ENCODE data around the gene DVL3. TPM values are rescaled to one million over a fixed set of nuclear protein-coding genes. Genes with fewer than 3 reads are reported as not detected.

The DVL3 gene
- total RNA-seq, 3 donors from 2014 or later: 63.3 to 104 (median 69.1) TPM

DNA sequence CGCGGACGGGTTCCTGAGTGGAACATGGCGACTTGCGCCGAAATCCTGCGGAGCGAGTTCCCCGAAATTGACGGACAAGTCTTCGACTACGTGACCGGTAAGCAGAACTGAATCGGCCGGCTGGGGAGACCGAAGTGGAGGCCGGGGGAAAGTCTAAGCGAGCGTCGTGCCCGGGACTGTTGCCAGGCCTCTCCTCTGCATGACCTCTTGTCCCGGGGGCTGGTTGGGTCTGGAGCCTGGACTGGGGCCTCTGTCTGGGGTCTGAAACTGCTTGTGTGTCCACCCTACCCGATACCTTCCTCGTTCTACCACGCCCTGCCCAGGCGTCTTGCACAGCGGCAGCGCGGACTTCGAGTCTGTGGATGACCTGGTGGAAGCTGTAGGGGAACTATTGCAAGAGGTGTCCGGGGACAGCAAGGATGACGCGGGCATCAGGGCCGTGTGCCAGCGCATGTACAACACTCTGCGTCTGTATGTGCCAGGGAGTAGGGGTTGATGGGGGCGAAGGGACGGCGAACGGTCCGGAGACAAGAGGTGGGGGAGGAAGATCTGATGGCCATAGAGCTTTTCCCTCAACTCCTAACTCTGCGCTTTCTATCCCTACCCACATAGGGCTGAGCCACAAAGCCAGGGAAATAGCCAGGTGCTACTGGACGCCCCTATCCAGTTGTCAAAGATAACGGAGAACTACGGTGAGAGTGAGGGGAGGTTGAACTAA, 31.2 kb downstream of the DVL3 start, which contains the start of gene ABCF3:
ABCF3 (plus strand) TSS at position 16 of the 718 bp plus-strand sequence; CDS start at position 25, 9 bp downstream.
- Histone ChIP-seq H3K36me3 (ENCODE audit: low read depth) (peaks cover 14% of the 10 kb centered on the region), H3K9me3 (no peaks in the 10 kb centered on the region), H3K4me3 (peak within 1 kb of the TSS; percentile 77), H3K4me1 (ENCODE audit: low read depth) (peaks cover 10% of the 10 kb centered on the region)
- DNase-seq (peak in 1 of 3 donors; percentile 83), ATAC-seq (peak; percentile 57)
- intact Hi-C loops (cut with DNase I, micrococcal nuclease): no loop called here
- TF ChIP-seq, protein P1, sequence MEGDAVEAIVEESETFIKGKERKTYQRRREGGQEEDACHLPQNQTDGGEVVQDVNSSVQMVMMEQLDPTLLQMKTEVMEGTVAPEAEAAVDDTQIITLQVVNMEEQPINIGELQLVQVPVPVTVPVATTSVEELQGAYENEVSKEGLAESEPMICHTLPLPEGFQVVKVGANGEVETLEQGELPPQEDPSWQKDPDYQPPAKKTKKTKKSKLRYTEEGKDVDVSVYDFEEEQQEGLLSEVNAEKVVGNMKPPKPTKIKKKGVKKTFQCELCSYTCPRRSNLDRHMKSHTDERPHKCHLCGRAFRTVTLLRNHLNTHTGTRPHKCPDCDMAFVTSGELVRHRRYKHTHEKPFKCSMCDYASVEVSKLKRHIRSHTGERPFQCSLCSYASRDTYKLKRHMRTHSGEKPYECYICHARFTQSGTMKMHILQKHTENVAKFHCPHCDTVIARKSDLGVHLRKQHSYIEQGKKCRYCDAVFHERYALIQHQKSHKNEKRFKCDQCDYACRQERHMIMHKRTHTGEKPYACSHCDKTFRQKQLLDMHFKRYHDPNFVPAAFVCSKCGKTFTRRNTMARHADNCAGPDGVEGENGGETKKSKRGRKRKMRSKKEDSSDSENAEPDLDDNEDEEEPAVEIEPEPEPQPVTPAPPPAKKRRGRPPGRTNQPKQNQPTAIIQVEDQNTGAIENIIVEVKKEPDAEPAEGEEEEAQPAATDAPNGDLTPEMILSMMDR (IDR thresholded peaks at IDR 0.05): no peak

DNA sequence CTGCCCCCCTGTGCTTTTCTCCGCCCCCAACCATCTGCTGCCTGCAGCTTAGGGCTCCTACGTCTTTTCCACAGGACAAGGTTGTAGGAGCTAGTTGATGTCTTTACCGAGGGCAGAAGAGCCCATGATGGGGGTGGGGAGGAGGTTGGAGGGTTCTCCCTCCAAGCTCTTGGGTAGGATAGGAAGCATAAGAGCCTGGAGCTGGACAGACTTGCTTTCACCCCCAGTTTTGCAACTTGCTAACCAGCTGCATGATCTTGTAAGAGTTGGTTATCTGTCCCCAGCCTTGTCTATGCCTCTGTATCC, 31.7 kb downstream of the DVL3 start:
- DNase-seq (no peak), ATAC-seq (no peak)
- Histone ChIP-seq H3K9me3 (no peaks in the 10 kb centered on the region), H3K4me1 (ENCODE audit: low read depth) (peaks cover 10% of the 10 kb centered on the region), H3K36me3 (ENCODE audit: low read depth) (peaks cover 10% of the 10 kb centered on the region), H3K4me3 (peak overlapping the region; percentile 77)
- TF ChIP-seq, protein P1 (IDR thresholded peaks at IDR 0.05): no peak
- intact Hi-C loops (cut with DNase I, micrococcal nuclease): no loop called here

DNA sequence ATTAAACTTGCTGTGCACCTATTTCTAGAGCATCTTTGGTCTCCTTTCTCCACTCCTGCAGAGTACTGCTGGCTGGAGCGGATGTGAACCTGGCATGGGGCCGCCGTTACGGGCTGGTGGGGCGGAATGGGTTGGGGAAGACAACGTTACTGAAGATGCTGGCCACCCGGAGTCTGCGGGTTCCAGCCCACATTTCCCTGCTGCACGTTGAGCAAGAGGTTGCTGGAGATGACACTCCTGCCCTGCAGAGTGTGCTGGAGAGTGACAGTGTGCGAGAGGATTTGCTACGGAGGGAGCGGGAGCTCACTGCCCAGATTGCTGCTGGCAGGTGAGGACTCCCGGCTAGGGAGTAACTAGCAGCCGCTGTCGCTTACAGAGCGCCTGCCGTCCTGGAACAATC, 32.9 kb downstream of the DVL3 start:
- ATAC-seq: no peak
- H3K36me3 ChIP-seq (ENCODE audit: low read depth): peaks cover 5% of the 10 kb centered on the region
- H3K9me3 ChIP-seq: no peaks in the 10 kb centered on the region
- intact Hi-C loops (cut with DNase I, micrococcal nuclease): no loop called here
- no peak overlapping the region for H3K4me3 ChIP-seq
- no peak for DNase-seq
- H3K4me1 ChIP-seq (ENCODE audit: low read depth): peaks cover 10% of the 10 kb centered on the region
- TF ChIP-seq, protein P1 (IDR thresholded peaks at IDR 0.05): no peak

DNA sequence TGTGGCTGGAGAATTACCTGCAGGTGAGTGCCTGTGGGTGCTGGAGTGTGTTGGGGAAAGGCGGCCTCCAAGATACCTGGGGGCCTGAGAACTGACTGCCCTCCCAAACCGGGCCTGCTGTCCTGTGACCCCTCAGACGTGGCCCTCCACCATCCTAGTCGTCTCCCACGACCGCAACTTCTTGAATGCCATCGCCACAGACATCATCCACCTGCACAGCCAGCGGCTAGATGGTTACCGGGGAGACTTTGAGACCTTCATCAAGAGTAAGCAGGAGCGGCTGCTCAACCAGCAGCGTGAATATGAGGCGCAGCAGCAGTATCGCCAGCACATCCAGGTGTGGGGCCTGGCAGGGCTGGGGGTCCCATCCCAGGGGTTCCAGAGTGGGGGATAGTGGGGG, 34.2 kb downstream of the DVL3 start:
- TF ChIP-seq, protein P1 (IDR thresholded peaks at IDR 0.05): no peak
- Histone ChIP-seq H3K4me1 (ENCODE audit: low read depth) (peaks cover 10% of the 10 kb centered on the region), H3K36me3 (ENCODE audit: low read depth) (no peaks in the 10 kb centered on the region), H3K4me3 (no peak overlapping the region), H3K9me3 (no peaks in the 10 kb centered on the region)
- intact Hi-C loops (cut with DNase I, micrococcal nuclease): no loop called here
- DNase-seq (no peak), ATAC-seq (no peak)

DNA sequence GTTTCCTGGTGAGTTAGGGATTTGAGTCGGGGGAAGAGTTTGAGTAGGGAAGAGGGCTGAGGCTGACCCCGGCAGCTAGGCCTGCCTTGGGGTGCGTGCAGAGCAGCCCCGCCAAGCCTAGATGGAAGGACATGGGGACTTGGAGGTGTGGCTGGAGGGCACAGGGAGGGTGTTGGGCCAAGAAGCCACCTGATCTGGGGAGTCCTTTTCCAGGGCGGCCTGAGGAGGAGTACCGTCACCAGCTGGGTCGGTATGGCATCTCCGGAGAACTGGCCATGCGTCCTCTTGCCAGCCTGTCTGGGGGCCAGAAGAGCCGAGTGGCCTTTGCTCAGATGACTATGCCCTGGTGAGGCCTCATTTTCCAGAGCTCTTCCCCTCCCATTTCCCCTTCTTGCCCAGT, 37.7 kb downstream of the DVL3 start:
- intact Hi-C loops (cut with DNase I, micrococcal nuclease): no loop called here
- no peaks in the 10 kb centered on the region for H3K9me3 ChIP-seq
- ATAC-seq: no peak
- H3K36me3 ChIP-seq (ENCODE audit: low read depth): no peaks in the 10 kb centered on the region
- no peak for DNase-seq
- no peak overlapping the region for H3K4me3 ChIP-seq
- no peaks in the 10 kb centered on the region for H3K4me1 ChIP-seq (ENCODE audit: low read depth)
- TF ChIP-seq, protein P1 (IDR thresholded peaks at IDR 0.05): no peak
